GM21423 (cell line): ENCODE data around the gene FHOD3.

ENCODE experiments used
- ATAC-seq: cut with Tn5 transposase; IDR thresholded peaks from one replicate; pipeline ENCODE4 v1.9.1; 2021; ENCODE audit warnings: mild to moderate bottlenecking, moderate library complexity; ENCODE audit not compliant: unreplicated experiment

Gene FHOD3

DNA sequence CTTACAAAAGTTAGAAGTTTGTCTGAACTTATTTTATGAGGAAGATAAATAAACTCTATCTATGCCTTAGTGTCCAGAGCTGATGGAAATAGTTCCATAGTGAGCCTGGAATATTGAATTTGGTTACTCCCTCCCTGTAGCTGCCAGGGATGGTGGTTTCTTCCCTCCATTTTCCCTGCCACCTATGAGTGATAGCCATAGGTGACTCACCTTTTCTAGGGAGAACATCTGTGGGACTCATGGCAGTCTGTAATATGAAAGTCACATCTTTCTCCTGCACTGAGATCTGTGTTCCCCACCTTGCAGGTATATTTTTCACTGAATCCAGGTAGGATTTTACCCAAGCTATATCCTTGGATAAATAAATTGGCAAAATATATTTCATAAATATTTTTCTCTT, 382.5 kb downstream of the FHOD3 start:
- ATAC-seq: no peak

GRCh38 chr18:36685580-36685979, 388.1 kb downstream of the FHOD3 start:
- no peak for ATAC-seq

GRCh38 chr18:36688020-36688965, 390.8 kb downstream of the FHOD3 start:
- no peak for ATAC-seq

GRCh38 chr18:36692371-36692770, 394.9 kb downstream of the FHOD3 start:
- no peak for ATAC-seq

DNA sequence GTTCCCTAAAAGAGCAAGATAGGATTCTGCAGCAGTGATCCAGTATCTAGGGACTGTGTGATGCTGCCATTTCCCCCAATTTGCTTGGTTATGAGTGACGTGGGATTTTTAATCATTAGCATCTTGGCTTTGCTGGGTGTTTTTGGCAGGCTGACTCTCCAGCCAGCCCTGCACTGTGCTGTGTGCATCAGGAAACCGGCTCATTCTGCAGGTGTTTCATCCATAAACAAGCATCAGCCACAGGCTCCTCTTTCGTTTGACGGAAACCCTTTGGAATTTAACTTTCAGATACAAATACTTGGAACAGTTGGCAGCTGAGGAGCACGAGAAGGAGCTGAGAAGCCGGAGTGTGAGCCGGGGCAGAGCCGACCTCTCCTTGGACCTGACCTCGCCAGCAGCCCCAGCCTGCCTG, 395.4 kb downstream of the FHOD3 start:
- ATAC-seq: no peak

GRCh38 chr18:36693931-36694620, 396.6 kb downstream of the FHOD3 start:
- no peak for ATAC-seq

DNA sequence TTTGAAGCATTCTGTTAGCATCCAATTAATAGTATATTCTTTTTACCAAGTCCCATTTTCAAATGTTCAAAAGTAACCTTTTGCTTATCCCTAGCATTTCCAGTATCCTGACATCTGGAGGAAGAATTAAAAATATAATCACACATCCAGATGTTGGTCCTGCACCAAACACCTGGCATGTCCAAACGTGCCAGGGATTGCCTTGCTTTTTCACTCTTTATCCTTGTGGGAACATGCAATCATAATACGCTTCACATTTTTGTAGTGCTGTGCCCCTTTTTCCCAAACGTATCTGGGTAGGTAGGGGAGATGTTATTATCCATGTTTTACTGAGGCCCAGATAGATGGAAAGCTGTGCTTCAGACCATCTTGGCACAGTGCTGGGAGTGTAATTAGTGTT, 398.3 kb downstream of the FHOD3 start:
- no peak for ATAC-seq

DNA sequence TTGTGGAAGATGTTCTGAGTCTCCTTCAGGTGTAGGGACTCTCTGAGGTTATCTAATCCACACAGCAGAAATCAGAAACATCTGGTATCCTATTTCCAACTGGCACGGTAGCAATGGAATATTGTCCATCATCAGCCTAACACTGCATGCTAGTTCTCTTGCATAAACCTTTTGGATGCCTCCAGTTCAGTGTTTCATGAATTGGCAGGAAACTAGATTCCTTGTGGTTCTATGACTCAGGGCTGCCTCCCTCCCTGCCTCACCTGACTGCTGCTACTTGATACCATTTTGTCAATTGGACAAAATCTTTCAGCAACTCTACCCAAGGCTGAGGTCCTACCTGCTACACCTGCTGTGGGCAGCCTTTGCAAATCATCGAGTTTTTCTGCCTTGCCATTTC, 400.4 kb downstream of the FHOD3 start:
- no peak for ATAC-seq

- no peak for ATAC-seq
Measured at GRCh38 chr18:36700955-36701354, 403.4 kb downstream of the FHOD3 start.

DNA sequence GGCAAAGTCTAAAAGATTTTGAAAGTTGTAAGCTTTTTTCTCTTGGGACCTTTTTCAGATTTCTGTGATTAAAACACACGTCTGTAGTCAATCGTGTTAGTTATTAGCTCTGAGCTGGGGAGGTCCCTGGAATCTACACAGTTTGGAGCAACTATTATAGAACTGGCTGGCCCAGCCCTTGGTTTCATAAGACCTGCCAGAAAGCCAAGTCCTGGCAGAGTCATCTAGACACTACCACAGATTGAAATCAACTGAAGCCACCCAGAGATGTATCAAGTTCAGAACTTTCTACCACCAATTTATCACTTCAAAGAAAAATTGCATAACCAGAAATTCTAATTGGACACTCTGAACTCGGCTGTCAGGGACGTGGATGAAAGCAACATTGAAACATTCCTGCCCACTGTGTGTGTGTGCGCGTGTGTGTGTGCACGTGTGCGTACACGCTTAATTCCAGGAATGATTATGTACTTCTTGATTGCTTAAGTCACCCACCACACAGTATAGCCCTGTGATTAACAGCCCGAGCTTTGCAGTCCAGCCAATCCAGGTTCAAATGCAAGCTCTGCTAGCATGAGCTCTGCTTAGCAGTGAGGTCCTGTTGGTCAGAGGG, 405.0 kb downstream of the FHOD3 start:
- no peak for ATAC-seq

GRCh38 chr18:36704156-36704555, 406.6 kb downstream of the FHOD3 start:
- ATAC-seq: no peak

DNA sequence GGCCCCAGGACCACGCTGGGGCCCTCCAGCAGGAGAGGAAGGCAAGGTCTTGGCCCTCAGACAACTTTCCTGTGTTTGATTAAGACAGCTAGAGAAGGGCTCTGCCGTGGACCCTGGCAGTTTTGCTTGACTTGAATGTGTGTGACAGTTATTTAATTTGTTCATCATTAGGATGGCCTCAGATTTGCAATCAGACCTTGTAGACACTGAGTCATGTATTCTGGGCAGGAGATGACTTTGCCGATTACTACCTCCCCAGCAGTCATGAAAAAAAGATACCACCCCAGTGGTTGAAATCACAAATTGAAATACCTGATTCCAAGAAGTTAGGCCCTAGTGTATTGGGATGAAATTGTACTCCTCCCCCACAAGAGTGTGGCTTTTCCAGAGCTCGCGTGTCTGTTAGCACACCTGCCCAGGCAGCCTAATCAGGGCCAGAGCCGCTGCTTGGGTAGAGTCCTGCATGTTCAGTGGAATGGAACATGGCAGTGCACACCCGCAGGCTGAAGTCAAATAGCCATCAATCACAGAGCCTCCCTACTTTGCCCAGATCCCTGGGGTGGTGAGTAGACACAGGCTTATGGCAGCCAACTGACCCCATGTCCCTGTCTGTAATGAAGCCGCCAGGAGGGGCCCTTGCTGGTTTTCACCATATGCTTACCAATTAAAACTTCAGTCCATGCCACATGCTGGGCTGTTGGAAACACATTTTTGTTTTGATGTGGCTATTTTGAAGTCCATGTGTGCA, 408.8 kb downstream of the FHOD3 start:
- no peak for ATAC-seq

DNA sequence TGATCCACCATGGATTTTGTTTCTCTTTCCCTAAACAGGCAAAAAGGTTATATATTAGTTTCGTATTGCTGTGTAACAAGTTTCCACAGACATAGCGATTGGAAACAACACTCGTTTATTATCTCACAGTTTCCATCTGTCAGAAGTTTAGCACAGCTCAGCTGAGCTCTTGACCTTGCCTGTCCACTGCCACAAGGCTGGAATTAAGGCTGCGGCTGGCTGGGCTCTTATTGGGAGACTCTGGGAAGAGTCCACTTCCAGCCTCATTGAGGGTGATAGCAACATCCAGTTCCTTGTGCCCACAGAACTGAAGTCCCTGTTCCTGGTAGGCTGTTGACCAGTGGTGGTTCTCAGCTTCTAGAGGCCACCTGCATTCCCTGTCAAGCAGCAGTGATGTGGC, 410.9 kb downstream of the FHOD3 start:
- ATAC-seq: no peak

DNA sequence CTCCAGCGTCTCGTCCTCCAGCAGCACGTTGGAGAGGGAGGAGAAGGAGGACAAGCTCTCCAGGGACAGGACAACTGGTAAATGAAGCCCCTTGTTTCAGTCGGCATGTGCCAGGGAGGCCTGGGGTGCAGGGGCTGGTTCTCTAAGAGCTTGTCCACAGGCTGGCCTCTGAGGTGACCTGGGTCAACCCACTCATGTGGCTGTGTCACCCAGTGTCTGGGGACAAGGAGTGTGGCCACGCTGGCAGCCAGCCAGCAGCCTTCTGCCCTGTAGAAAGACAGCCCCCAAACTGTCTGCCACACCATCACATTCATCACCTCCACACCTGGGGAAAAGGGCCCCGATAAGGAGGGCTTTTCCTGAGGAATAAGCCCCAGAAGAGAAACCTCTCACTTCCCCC, 411.8 kb downstream of the FHOD3 start:
- no peak for ATAC-seq

DNA sequence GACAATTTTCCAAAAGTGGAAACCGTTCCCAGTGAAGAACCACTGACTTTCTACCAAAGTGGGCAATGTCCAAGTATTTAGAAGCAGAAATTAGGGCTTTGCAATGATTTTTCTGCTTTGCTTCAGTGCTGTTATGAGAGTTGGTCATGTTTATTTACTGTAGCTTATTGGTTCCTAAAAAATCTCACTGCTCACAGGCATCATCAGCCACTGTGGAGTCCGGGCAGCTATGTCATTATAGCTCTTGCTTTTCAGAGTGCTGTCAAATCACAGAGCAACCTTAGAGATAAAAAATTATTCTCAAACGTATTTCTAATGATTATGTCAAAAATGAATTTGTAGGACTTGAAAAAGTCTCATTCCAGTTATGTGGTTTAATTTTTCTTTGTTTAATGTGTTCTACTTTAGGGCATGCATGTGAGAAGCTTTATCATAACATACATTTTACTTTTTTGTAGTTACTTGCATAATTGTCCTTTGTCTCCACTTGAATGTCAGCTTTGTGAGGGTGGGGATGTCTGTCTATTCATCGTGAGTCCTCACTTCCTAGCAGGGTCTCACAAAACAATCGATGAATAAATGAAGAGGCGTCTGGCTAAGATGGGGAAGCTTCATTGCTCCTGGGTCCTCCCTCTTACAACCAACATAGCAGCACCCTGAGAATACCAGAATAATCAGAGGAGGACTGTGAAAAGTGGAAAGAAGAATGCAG, 413.7 kb downstream of the FHOD3 start:
- ATAC-seq: no peak

DNA sequence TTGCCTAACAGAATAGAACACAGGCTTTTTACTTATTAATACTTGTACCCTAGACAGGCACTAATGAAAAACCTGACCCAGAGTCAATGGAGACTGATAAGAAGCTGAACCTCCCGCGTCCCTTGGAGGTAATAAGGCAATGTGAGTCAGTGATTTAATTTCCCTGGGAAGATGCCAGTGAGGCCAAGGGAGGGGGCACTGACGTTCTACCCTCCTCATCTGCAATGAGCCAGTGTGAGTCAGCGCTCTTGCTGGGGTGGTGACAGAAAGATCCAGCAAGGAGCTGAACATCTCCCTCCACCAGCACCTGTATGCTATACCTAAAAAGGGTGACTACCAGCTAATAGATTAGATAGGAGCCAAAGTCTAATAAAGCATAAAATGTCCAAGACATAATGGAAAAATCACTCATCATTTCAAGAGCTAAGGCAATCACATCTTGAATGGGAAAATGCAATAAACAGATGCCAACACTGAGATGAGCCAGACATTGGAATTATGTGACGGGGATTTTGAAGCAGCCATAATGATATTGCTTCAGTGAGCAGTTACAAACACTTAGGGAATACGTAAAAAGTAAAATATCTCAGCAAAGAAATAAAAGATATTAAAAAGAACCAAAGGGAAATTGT, 414.4 kb downstream of the FHOD3 start:
- ATAC-seq: no peak

GRCh38 chr18:36714476-36714875, 417.0 kb downstream of the FHOD3 start:
- ATAC-seq: no peak

DNA sequence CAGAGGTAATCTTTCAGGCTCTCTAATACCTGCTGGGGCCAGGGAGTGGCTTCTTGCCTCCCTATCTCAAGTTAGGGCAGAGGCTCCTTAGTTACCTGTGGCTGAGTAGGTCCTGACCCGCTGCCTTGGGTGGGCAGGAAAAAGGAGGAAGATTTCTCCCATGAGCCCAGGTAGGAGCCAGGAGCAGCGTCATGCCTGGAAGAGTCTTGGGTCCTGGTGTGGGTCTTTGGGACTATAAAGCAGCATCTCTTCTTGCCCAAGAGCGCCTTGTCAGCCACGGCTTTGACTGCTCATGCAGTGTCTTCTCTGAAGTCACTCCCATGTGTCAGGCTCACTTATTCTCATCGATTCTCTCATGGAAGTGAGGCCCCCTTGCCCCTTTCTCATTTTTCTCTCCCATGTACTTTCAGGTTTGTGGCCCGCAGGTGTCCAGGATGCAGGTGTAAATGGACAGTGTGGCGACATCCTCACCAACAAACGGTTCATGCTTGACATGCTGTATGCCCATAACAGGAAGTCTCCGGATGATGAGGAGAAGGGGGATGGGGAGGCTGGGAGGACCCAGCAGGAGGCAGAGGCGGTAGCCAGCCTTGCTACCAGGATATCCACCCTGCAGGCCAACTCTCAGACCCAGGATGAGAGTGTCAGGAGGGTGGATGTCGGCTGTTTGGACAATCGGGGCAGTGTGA, 420.1 kb downstream of the FHOD3 start:
- no peak for ATAC-seq

- ATAC-seq: no peak
Measured at GRCh38 chr18:36718705-36719328, 421.3 kb downstream of the FHOD3 start.
